SK-N-SH (cell line): Measurements from ENCODE around the gene PTK6. TPM values are rescaled to one million over a fixed set of nuclear protein-coding genes. Genes with fewer than 3 reads are reported as not detected.

Experiments used
- CTCF ChIA-PET: fragments of 300-600, 350-600 bp; formaldehyde crosslinking; extraction: SDS; loops from one replicate; lab custom pipeline; 2021; lab: Yijun Ruan, JAX
- POLR2A ChIA-PET: fragments of 350-600 bp; sonication (Branson Sonifier 250); formaldehyde crosslinking; extraction: SDS; loops from one replicate; lab custom pipeline; 2020; ENCODE audit warnings: antibody characterized with exemption, inconsistent platforms; lab: Yijun Ruan, JAX
- DNase-seq: peaks from one replicate; pipeline ENCODE4 v3.0.0; 2012
- H2AFZ ChIP-seq: fragments of 200-600 bp; sonication (generic); 2 replicates; pipeline ENCODE4 v1.8.1; 2016; ENCODE audit warnings: antibody characterized with exemption, mild to moderate bottlenecking, low read depth
- H3F3A ChIP-seq: fragments of 200-600 bp; sonication (generic); replicated peaks from 2 replicates; pipeline ENCODE3; 2016; ENCODE audit warnings: antibody characterized with exemption, mild to moderate bottlenecking; ENCODE audit not compliant: insufficient read depth
- H3K27ac ChIP-seq, 2 experiments: fragments of 200-500 bp in 1 of 2; fragments of 200-600 bp in 1 of 2; sonication (Bioruptor generic) in 1 of 2; sonication (generic), shearing (Covaris generic) in 1 of 2; 2 replicates each; pipeline versions ENCODE4 v1.5.1 to v1.6.1; 2014 to 2016; ENCODE audit warnings: low read depth in 2 of 2, inconsistent platforms in 1 of 2, low read length in 1 of 2, mild to moderate bottlenecking in 1 of 2, mixed read lengths in 1 of 2
- H3K27me3 ChIP-seq: fragments of 200-600 bp; sonication (generic), shearing (Covaris generic); 2 replicates; pipeline ENCODE4 v1.6.1; 2016; ENCODE audit warnings: mixed run types; ENCODE audit not compliant: insufficient read depth
- H3K36me3 ChIP-seq, 2 experiments: fragments of 200-500 bp in 1 of 2; fragments of 200-600 bp in 1 of 2; sonication (Bioruptor generic) in 1 of 2; sonication (generic) in 1 of 2; replicated peaks in 1 of 2; 2 replicates each; pipeline versions ENCODE3 to v1.5.1; 2014 to 2016; ENCODE audit warnings: low read length in 1 of 2, mild to moderate bottlenecking in 1 of 2; ENCODE audit not compliant: insufficient read depth in 2 of 2, control insufficient read depth in 1 of 2
- H3K4me1 ChIP-seq, 2 experiments: fragments of 200-500 bp in 1 of 2; fragments of 200-600 bp in 1 of 2; sonication (Bioruptor generic) in 1 of 2; sonication (generic), shearing (Covaris generic) in 1 of 2; 2 replicates each; pipeline versions ENCODE4 v1.5.1 to v1.6.1; 2014 to 2016; ENCODE audit warnings: low read depth in 1 of 2, low read length in 1 of 2, mixed run types in 1 of 2; ENCODE audit not compliant: insufficient read depth in 2 of 2, control insufficient read depth in 1 of 2
- H3K4me2 ChIP-seq: fragments of 200-600 bp; sonication (generic), shearing (Covaris generic); 2 replicates; pipeline ENCODE4 v1.6.1; 2017; ENCODE audit warnings: mixed run types
- H3K4me3 ChIP-seq, 2 experiments: fragments of 200-500 bp in 1 of 2; fragments of 200-600 bp in 1 of 2; sonication (Bioruptor generic) in 1 of 2; sonication (generic), shearing (Covaris generic) in 1 of 2; 2 replicates each; pipeline versions ENCODE4 v1.5.1 to v1.8.1; 2014 to 2016; ENCODE audit warnings: low read depth in 2 of 2, inconsistent platforms in 1 of 2, low read length in 1 of 2, mild to moderate bottlenecking in 1 of 2, mixed read lengths in 1 of 2, moderate library complexity in 1 of 2
- H3K79me2 ChIP-seq: fragments of 200-600 bp; sonication (generic); 2 replicates; pipeline ENCODE4 v1.8.1; 2017; ENCODE audit warnings: mild to moderate bottlenecking; ENCODE audit not compliant: insufficient read depth
- H3K9ac ChIP-seq: fragments of 200-600 bp; sonication (generic); 2 replicates; pipeline ENCODE4 v1.6.1; 2017; ENCODE audit warnings: mixed run types
- H3K9me2 ChIP-seq: fragments of 200-600 bp; sonication (generic); 2 replicates; pipeline ENCODE4 v1.6.1; 2017; ENCODE audit warnings: mixed run types
- H3K9me3 ChIP-seq: fragments of 200-600 bp; sonication (generic); 2 replicates; pipeline ENCODE4 v1.6.1; 2017; ENCODE audit warnings: mixed run types, mild to moderate bottlenecking, moderate library complexity
- H4K20me1 ChIP-seq: fragments of 200-600 bp; sonication (generic); 2 replicates; pipeline ENCODE4 v1.6.1; 2017; ENCODE audit warnings: mild to moderate bottlenecking, mixed run types; ENCODE audit not compliant: insufficient read depth
- CHD2 ChIP-seq: fragments of 150-350 bp; IDR thresholded peaks from 2 replicates; pipeline ENCODE4 v1.6.1; 2018; ENCODE audit warnings: low read length; ENCODE audit not compliant: partially characterized antibody
- ELF1 ChIP-seq: IDR thresholded peaks from 2 replicates; pipeline ENCODE4 v1.4.0; 2012
- FOSL2 ChIP-seq: IDR thresholded peaks from 2 replicates; pipeline ENCODE4 v1.4.0; 2012; ENCODE audit warnings: low read depth, mild to moderate bottlenecking, moderate library complexity, borderline replicate concordance
- GATA2 ChIP-seq: sonication (generic); formaldehyde crosslinking; IDR thresholded peaks from 2 replicates; pipeline ENCODE4 v1.5.0; 2020; ENCODE audit warnings: mild to moderate bottlenecking, missing genetic modification reagents
- IRF3 ChIP-seq: fragments of 150-350 bp; IDR thresholded peaks from 2 replicates; pipeline ENCODE4 v1.6.1; 2016; ENCODE audit warnings: mild to moderate bottlenecking, low read depth, low read length
- JUND ChIP-seq: IDR thresholded peaks from 2 replicates; pipeline ENCODE4 v1.4.0; 2012
- NFIC ChIP-seq: IDR thresholded peaks from 2 replicates; pipeline ENCODE4 v1.4.0; 2012; ENCODE audit warnings: borderline replicate concordance
- NRF1 ChIP-seq: IDR thresholded peaks from 2 replicates; pipeline ENCODE4 v1.6.1; 2012; ENCODE audit warnings: low read depth, mild to moderate bottlenecking, low read length
- POLR2AphosphoS5 ChIP-seq: IDR thresholded peaks from 2 replicates; pipeline ENCODE4 v1.6.1; 2012; ENCODE audit warnings: low read depth, low read length
- RAD21 ChIP-seq: IDR thresholded peaks from 2 replicates; pipeline ENCODE4 v1.6.1; 2012; ENCODE audit warnings: mild to moderate bottlenecking, low read length
- RXRA ChIP-seq: IDR thresholded peaks from 2 replicates; pipeline ENCODE4 v1.4.0; 2012; ENCODE audit warnings: low read depth, mild to moderate bottlenecking, borderline replicate concordance
- SMC3 ChIP-seq: IDR thresholded peaks from 2 replicates; pipeline ENCODE4 v1.6.1; 2012; ENCODE audit warnings: low read depth, low read length, improper control_type of control experiment
- TAF1 ChIP-seq: IDR thresholded peaks from 2 replicates; pipeline ENCODE4 v1.6.1; 2012; ENCODE audit warnings: low read depth, mild to moderate bottlenecking, low read length, moderate library complexity, borderline replicate concordance
- TCF12 ChIP-seq: IDR thresholded peaks from 2 replicates; pipeline ENCODE4 v1.4.0; 2012
- YY1 ChIP-seq: IDR thresholded peaks from 2 replicates; pipeline ENCODE4 v1.4.0; 2012; ENCODE audit warnings: low read depth, mild to moderate bottlenecking
- WGBS: methylation state at CpG from one replicate; pipeline ENCODE4 v1.1.6; 2017; ENCODE audit warnings: low lambda C conversion rate; 5-methylcytosine and 5-hydroxymethylcytosine counted together
- polyA plus RNA-seq, 3 experiments: library from polyadenylated mRNA; depleted of rRNA; stranded (reverse); fragments of >200 nt; gene quantifications; 2 replicates each; pipeline ENCODE4 v1.2.3, GENCODE V29; 2012
- TF ChIP-seq, protein P1 (sequence below): IDR thresholded peaks from 2 replicates; pipeline ENCODE4 v1.4.0; 2012; ENCODE audit warnings: low read depth
- TF ChIP-seq, protein P2 (sequence below): IDR thresholded peaks from 2 replicates; pipeline ENCODE4; 2012
- TF ChIP-seq, protein P3 (sequence below): fragments of 200-600 bp; sonication (generic); IDR thresholded peaks from 2 replicates; pipeline ENCODE4 v1.6.1; 2017; ENCODE audit warnings: antibody characterized with exemption, mild to moderate bottlenecking, moderate library complexity
- TF ChIP-seq, protein P4 (sequence below): IDR thresholded peaks from 2 replicates; pipeline ENCODE4 v1.4.0; 2012; ENCODE audit warnings: low read depth, borderline replicate concordance

Gene PTK6
- polyA plus RNA-seq, 1 of the 3 experiments (the other 2 are of a cell fraction) = 0.07 TPM

- Histone ChIP-seq H3K27me3 (no peaks in the 10 kb centered on the region), H4K20me1 (no peaks in the 10 kb centered on the region), H3K4me3 (no peak overlapping the region), H3K36me3 (peaks cover 0 to 35% of the 10 kb centered on the region in 2 experiments), H3K9ac (no peak overlapping the region), H3K4me2 (no peak overlapping the region), H3K9me3 (no peaks in the 10 kb centered on the region), H3K79me2 (no peaks in the 10 kb centered on the region), H3K4me1 (no peaks in the 10 kb centered on the region), H3K9me2 (no peaks in the 10 kb centered on the region), H3K27ac (no peak overlapping the region), H2AFZ (no peak overlapping the region), H3F3A (no peaks in the 10 kb centered on the region)
- POLR2A ChIA-PET = no interaction called here
- no peak for DNase-seq
- CTCF ChIA-PET = no interaction called here
- WGBS = 92% methylated on average over 36 of the region's 62 CpGs
- TF ChIP-seq RXRA = no peak
- no peak for TF ChIP-seq RAD21
- TF ChIP-seq IRF3 = no peak
- no peak for TF ChIP-seq CHD2
- no peak for TF ChIP-seq NFIC
- no peak for TF ChIP-seq TCF12
- TF ChIP-seq JUND = no peak
- no peak for TF ChIP-seq NRF1
Measured at GRCh38 chr20:63564036-63564810, 27.0 kb upstream of the PTK6 start.

DNA sequence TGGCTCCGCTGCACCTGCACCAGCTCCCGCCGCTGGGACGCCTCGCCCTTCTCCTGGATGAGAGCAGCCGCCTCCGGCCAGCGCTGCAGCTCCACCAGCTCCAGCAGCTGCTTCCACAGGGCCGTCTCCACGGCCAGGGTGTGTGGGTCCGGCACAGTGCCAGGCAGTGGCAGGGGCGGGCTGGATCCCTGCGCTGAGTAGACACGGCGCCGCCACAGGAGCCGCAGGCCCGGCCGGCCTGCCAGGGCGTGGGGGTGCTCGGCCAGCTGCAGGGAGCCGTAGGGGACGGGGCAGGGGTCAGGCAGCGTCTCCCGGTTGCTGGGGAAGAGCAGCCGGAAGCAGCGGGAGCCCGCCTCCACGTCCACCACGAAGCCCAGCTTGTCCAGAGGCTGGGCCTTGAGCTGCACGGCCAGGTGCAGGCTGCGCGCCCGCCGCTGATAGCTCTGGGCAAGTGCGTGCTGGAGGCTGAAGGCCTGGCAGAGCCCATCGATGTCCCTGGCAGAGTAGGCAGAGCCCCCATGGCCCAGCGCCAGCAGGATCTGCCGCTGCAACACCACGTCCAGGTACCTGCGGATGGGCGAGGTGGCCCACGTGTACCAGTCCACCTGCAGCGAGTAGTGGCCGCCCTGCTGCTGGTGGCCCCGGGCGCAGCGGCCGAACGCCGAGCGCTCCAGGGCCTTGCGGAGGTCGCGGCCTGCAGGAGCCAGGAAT is 26.2 kb upstream of the PTK6 start:
- Histone ChIP-seq H3K36me3 (peaks cover 0 to 35% of the 10 kb centered on the region in 2 experiments), H3K9me2 (no peaks in the 10 kb centered on the region), H3K9me3 (no peaks in the 10 kb centered on the region), H4K20me1 (no peaks in the 10 kb centered on the region), H3K27me3 (no peaks in the 10 kb centered on the region), H3F3A (no peaks in the 10 kb centered on the region), H3K4me1 (no peaks in the 10 kb centered on the region), H3K27ac (no peak overlapping the region), H2AFZ (no peak overlapping the region), H3K79me2 (no peaks in the 10 kb centered on the region), H3K9ac (no peak overlapping the region), H3K4me3 (no peak overlapping the region), H3K4me2 (no peak overlapping the region)
- ChIA-PET CTCF (interaction anchor here (1.1 to 2.5 kb wide), 2 partner anchors 25 to 42 kb away, joined by 3 to 10 read pairs; partner anchors contain the start of genes PPDPF and PTK6), POLR2A (no interaction called here)
- no peak for DNase-seq
- WGBS = 92% methylated on average over 2 of the region's 55 CpGs
- TF ChIP-seq, protein P1, sequence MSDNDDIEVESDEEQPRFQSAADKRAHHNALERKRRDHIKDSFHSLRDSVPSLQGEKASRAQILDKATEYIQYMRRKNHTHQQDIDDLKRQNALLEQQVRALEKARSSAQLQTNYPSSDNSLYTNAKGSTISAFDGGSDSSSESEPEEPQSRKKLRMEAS = no peak
- TF ChIP-seq FOSL2 (no peak), CHD2 (no peak), SMC3 (no peak), ELF1 (no peak), RAD21 (no peak), YY1 (no peak), POLR2AphosphoS5 (no peak), TAF1 (no peak), RXRA (no peak), GATA2 (CRISPR knock-in tag) (no peak)
- TF ChIP-seq, protein P2, sequence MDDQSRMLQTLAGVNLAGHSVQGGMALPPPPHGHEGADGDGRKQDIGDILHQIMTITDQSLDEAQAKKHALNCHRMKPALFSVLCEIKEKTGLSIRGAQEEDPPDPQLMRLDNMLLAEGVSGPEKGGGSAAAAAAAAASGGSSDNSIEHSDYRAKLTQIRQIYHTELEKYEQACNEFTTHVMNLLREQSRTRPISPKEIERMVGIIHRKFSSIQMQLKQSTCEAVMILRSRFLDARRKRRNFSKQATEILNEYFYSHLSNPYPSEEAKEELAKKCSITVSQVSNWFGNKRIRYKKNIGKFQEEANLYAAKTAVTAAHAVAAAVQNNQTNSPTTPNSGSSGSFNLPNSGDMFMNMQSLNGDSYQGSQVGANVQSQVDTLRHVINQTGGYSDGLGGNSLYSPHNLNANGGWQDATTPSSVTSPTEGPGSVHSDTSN = no peak
- TF ChIP-seq, protein P3, sequence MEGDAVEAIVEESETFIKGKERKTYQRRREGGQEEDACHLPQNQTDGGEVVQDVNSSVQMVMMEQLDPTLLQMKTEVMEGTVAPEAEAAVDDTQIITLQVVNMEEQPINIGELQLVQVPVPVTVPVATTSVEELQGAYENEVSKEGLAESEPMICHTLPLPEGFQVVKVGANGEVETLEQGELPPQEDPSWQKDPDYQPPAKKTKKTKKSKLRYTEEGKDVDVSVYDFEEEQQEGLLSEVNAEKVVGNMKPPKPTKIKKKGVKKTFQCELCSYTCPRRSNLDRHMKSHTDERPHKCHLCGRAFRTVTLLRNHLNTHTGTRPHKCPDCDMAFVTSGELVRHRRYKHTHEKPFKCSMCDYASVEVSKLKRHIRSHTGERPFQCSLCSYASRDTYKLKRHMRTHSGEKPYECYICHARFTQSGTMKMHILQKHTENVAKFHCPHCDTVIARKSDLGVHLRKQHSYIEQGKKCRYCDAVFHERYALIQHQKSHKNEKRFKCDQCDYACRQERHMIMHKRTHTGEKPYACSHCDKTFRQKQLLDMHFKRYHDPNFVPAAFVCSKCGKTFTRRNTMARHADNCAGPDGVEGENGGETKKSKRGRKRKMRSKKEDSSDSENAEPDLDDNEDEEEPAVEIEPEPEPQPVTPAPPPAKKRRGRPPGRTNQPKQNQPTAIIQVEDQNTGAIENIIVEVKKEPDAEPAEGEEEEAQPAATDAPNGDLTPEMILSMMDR = no peak
- TF ChIP-seq, protein P4, sequence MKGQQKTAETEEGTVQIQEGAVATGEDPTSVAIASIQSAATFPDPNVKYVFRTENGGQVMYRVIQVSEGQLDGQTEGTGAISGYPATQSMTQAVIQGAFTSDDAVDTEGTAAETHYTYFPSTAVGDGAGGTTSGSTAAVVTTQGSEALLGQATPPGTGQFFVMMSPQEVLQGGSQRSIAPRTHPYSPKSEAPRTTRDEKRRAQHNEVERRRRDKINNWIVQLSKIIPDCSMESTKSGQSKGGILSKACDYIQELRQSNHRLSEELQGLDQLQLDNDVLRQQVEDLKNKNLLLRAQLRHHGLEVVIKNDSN = no peak
